ENCODE results near the gene WASL. TPM values are rescaled to one million over a fixed set of nuclear protein-coding genes. Genes with fewer than 3 reads are reported as not detected.

Gene WASL
- total RNA-seq, 4 donors from 2014 or later, result 30.4 to 41.4 (median 34.2) TPM

DNA sequence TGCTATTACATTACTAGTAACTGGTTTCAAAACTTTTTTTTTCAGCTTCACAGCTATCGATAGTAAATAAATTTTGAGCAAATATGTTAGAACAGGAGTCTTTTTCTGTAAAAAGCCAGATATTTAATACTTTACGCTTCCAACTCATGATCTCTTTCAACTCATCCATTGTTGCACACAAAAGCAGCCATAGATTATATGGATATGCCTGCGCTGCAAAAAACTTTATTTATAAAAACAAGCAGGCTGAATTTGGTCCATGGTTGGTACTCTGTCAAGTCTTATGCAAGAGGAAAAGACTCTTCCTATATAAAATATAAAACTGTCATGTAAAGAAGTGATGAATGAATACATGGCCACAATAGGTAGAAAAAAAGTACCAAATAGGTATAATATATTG is 31.1 kb downstream of the WASL start:
- DNase-seq (ENCODE audit: low spot score in 2 of 2), result no peak
- TF ChIP-seq CTCF (IDR thresholded peaks at IDR 0.05), result no peak
- no peak for TF ChIP-seq POLR2A (IDR thresholded peaks at IDR 0.05)
- H3K4me3 ChIP-seq (ENCODE audit: low read depth, poor library complexity, severe bottlenecking), result no peak overlapping the region
- intact Hi-C loops (cut with DNase I; ENCODE audit: low total_unique reads), result no loop called here
- 96 to 99% methylated on average over 3 of the region's 3 CpGs for WGBS, 2 donors

DNA sequence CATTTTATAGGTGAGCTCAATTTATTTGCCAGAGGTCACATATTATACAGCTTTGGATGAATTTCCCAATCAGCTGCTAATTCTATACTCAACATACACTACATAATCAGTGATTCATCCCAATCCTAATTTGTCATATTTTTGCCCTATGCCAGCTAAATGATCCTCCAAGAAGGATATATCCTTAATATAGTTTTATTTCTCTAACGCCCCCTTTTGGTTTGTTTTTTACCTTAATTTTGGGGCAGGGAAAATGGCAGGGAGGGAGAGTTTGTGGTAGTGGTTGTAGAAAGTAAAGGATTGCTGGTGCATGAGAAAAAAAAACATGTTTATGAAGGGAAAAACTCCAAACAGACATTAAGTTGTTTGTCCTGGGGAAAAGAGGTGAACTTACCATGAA is 31.9 kb downstream of the WASL start:
- no peak overlapping the region for H3K4me3 ChIP-seq (ENCODE audit: low read depth, poor library complexity, severe bottlenecking)
- TF ChIP-seq CTCF (IDR thresholded peaks at IDR 0.05), result no peak
- TF ChIP-seq POLR2A (IDR thresholded peaks at IDR 0.05), result no peak
- WGBS, 2 donors, result 88 to 100% methylated on average over 1 of the region's 1 CpG
- no peak for DNase-seq (ENCODE audit: low spot score in 2 of 2)
- intact Hi-C loops (cut with DNase I; ENCODE audit: low total_unique reads), result no loop called here

DNA sequence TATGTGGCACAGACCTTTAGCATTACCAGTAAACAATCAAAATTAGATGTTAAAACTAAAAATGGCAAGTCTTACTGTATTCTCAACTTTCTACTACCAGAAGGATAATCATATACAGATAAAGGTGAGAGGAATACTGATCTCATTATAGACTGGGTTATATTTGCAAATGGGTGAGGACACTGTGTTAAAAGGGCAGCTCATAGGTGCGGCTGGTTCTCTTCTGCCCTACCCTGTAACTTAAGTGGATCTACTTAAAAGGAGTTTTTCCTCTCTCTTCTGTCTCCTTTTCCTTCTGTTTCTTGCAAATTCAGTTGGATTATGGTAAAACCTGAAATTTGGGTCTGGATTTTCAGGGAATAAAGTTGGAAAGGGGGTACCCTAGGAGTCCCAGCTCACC is 33.0 kb downstream of the WASL start:
- no peak for TF ChIP-seq POLR2A (IDR thresholded peaks at IDR 0.05)
- TF ChIP-seq CTCF (IDR thresholded peaks at IDR 0.05), result no peak
- no peak overlapping the region for H3K4me3 ChIP-seq (ENCODE audit: low read depth, poor library complexity, severe bottlenecking)
- intact Hi-C loops (cut with DNase I; ENCODE audit: low total_unique reads), result no loop called here
- 0% methylated on average over 1 of the region's 1 CpG for WGBS, 2 donors
- no peak for DNase-seq (ENCODE audit: low spot score in 2 of 2)

DNA sequence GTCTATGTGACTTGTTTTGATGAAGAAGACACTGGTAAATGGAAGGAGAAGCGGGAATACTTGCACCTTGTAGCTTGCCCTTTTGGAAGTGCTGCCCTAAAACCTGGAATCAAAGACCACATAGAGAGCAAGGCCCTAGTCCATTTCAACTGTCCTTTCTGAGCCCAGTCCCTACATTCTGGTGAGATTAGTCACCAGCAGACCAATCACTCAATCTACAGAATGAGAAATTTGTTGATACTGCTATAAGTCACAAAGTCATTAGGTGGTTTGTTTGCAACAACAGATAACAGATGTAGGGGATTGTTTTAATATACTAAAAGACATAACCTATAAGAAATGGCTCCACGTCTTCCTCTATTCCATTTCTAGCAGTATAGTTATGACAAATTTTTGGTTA is 33.6 kb downstream of the WASL start:
- 97 to 100% methylated on average over 2 of the region's 2 CpGs for WGBS, 2 donors
- no peak for DNase-seq (ENCODE audit: low spot score in 2 of 2)
- H3K4me3 ChIP-seq (ENCODE audit: low read depth, poor library complexity, severe bottlenecking), result no peak overlapping the region
- intact Hi-C loops (cut with DNase I; ENCODE audit: low total_unique reads), result no loop called here
- TF ChIP-seq CTCF (IDR thresholded peaks at IDR 0.05) (no peak), POLR2A (IDR thresholded peaks at IDR 0.05) (no peak)

DNA sequence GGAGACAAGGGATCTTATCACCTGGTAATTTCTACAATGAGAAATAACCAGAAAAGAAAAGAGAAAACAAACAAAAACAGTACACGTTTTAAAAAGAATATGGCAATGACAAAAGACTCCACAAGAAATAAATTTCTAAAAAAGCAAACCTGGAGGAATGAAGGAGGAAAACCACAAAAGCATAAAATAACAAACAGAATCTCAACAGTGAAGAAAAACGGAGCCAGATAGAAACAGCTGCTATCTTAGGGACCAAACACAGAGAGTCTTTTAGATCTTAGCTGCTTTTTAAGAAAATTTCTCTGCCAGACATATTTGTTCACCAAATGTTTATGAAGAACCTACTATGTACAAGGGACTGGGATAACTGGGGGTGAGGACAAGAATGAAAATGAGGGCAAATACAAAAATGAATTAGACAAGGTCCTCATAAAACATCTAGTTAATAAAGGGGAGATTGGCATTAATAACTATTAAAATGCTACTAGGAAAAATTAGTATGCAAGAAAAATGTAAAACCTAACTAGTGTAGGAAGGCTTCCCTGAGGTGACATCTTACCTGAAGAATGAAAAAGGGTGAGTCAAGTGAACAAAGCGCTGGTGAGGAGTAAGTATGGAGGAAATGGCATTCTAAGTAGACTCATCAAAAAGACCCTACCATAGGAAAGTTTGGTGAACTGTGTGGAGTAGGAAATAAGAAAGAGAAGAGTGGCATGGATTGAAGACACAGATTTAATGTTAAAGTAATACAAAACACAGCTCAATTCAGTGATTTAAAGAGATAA is 34.3 kb downstream of the WASL start:
- 81 to 86% methylated on average over 3 of the region's 3 CpGs for WGBS, 2 donors

More for the DNA sequence above, 34.3 kb downstream of the WASL start:
- no peak overlapping the region for H3K4me3 ChIP-seq (ENCODE audit: low read depth, poor library complexity, severe bottlenecking)
- intact Hi-C loops (cut with DNase I; ENCODE audit: low total_unique reads), result no loop called here
- DNase-seq (ENCODE audit: low spot score in 2 of 2), result no peak
- no peak for TF ChIP-seq CTCF (IDR thresholded peaks at IDR 0.05)
- no peak for TF ChIP-seq POLR2A (IDR thresholded peaks at IDR 0.05)
